GM13977 (cell line): ENCODE results near the gene GNAZ.

Source experiments
- DNase-seq: peaks from one replicate; pipeline ENCODE4 v3.0.0; 2012; ENCODE audit warnings: low spot score
- CTCF ChIP-seq: IDR thresholded peaks from 2 replicates; pipeline ENCODE4 v1.5.1; 2012; ENCODE audit warnings: mild to moderate bottlenecking, control low read depth; ENCODE audit not compliant: insufficient read depth; ENCODE audit errors: extremely low read depth, missing control alignments
- in situ Hi-C: fragments of 300-500 bp; cut with MboI; formaldehyde crosslinking; loops from one replicate; pipeline ENCODE4 v1.12.0; 2022; ENCODE audit warnings: low sequenced_read_pairs, low pct_unique_long_range_greater_than_20kb, mixed read lengths, inconsistent platforms; ENCODE audit not compliant: unreplicated experiment

GNAZ gene

GRCh38 chr22:23107487-23108248, 37.3 kb downstream of the GNAZ start:
- no peak for DNase-seq
- no peak for TF ChIP-seq CTCF
- in situ Hi-C loops = no loop called here

GRCh38 chr22:23108249-23109078, 38.1 kb downstream of the GNAZ start:
- no peak for TF ChIP-seq CTCF
- in situ Hi-C loops = no loop called here
- no peak for DNase-seq

GRCh38 chr22:23109079-23109347, 38.7 kb downstream of the GNAZ start:
- no peak for TF ChIP-seq CTCF
- in situ Hi-C loops = no loop called here
- DNase-seq = no peak

GRCh38 chr22:23109441-23109978, 39.2 kb downstream of the GNAZ start:
- DNase-seq = no peak
- in situ Hi-C loops = no loop called here
- TF ChIP-seq CTCF = no peak

GRCh38 chr22:23110190-23110921, 40.0 kb downstream of the GNAZ start:
- DNase-seq = no peak
- no peak for TF ChIP-seq CTCF
- in situ Hi-C loops = no loop called here

GRCh38 chr22:23110922-23111527, 40.7 kb downstream of the GNAZ start:
- TF ChIP-seq CTCF = no peak
- no peak for DNase-seq
- in situ Hi-C loops = no loop called here
